Mononuclear cell (primary cell): ENCODE measurements around the gene BEGAIN. TPM values are rescaled to one million over a fixed set of nuclear protein-coding genes. Genes with fewer than 3 reads are reported as not detected.
"Not testable (repeated sequence)": the region's sequence is repeated elsewhere in the genome, so short reads cannot be mapped to it uniquely, and the experiment has no call there.

Source experiments
- H3K27me3 ChIP-seq: 2 replicates; pipeline ENCODE4 v1.6.0; 2011; ENCODE audit warnings: low read length, control low read depth; ENCODE audit not compliant: insufficient read depth
- H3K4me1 ChIP-seq: 2 replicates; pipeline ENCODE4 v1.5.1; 2011; ENCODE audit warnings: mild to moderate bottlenecking, low read length, control low read depth; ENCODE audit not compliant: insufficient read depth
- H3K4me3 ChIP-seq: 2 replicates; pipeline ENCODE4 v1.5.1; 2011; ENCODE audit warnings: mild to moderate bottlenecking, low read length, moderate library complexity
- H3K9me3 ChIP-seq: 2 replicates; pipeline ENCODE4 v1.5.1; 2011; ENCODE audit warnings: low read depth, mild to moderate bottlenecking, control low read depth, low read length
- total RNA-seq: library from RNA; depleted of rRNA; stranded (reverse); fragments of >200 nt; gene quantifications from one replicate; pipeline ENCODE4 v1.2.3, GENCODE V29; 2012

The BEGAIN gene
- total RNA-seq, 1 donor: 0.73 TPM

GRCh38 chr14:100506053-100506452 lies 81.2 kb downstream of the BEGAIN start:
- H3K9me3 ChIP-seq, H3K4me3 ChIP-seq, H3K27me3 ChIP-seq, H3K4me1 ChIP-seq: not testable (repeated sequence)

DNA sequence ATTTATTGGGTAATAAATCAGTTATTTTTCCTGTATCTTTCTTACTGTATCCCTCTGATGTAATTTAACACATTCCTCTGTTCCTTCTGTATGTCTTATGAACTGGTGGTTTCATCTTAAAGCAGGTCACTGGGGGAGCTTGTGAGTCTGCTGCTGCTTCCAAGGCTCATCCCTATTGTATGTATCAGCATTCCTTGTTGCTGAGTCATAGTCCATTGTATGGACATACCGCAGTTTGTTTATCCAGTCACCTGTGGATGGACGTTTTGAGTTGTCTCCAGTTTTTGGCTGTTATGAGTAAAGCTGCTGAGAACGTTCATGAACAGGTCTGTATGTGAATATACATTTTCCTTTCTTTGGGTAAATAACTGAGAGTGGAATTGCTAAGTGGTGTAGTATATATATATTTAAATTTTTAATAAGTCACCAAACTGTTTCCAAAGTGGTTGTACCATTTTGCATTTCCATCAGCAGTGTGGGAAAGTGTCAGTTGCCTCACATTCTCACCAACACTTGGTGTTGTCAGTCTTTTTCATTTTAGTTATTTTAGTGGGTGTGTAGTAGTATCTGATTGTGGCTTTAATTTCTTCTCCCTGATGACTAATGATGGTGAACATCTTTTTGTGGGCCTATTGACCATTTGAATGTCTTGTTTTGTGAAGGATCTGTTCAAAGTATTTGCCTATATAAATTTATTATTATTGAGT lies 82.7 kb downstream of the BEGAIN start:
- H3K4me1 ChIP-seq: no peaks in the 10 kb centered on the region
- H3K9me3 ChIP-seq: peaks cover 6% of the 10 kb centered on the region
- no peaks in the 10 kb centered on the region for H3K27me3 ChIP-seq
- no peak overlapping the region for H3K4me3 ChIP-seq

- H3K4me3 ChIP-seq: no peak overlapping the region
- no peaks in the 10 kb centered on the region for H3K4me1 ChIP-seq
- H3K27me3 ChIP-seq: no peaks in the 10 kb centered on the region
- peaks cover 6% of the 10 kb centered on the region for H3K9me3 ChIP-seq
Observed at GRCh38 chr14:100503251-100503650, 84.0 kb downstream of the BEGAIN start.

DNA sequence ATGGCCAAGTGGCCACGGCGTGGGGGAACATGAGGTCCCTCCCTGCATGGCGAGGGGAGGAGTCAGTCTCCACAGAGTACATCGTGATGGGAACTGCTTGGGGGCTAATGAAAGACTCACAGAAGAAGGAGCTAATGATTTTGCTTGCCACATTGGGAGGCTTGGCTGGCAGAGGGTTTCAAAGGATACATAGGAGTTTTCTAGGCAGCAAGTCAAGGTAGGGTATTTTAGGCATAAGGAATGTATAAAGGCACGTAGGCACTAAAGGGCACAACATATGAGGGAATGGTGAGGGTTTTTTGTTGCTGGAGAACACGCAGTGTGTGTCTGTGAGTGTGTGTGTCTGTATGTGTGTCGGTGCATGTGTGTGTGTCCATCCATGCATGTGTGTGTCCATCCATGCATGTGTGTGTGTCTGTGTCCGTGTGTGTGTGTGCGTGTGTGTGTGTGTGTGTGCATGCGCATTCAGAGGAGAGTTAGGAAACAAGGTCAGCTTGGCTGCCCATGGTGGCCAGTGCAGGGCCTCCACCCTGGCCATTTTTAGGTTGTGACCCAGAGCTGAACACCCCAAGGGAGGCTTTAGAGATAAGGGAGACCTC lies 84.5 kb downstream of the BEGAIN start:
- peaks cover 6% of the 10 kb centered on the region for H3K9me3 ChIP-seq
- H3K4me3 ChIP-seq: no peak overlapping the region
- no peaks in the 10 kb centered on the region for H3K27me3 ChIP-seq
- no peaks in the 10 kb centered on the region for H3K4me1 ChIP-seq

GRCh38 chr14:100500128-100500527 lies 87.1 kb downstream of the BEGAIN start:
- no peaks in the 10 kb centered on the region for H3K9me3 ChIP-seq
- no peak overlapping the region for H3K4me3 ChIP-seq
- H3K4me1 ChIP-seq: no peaks in the 10 kb centered on the region

DNA sequence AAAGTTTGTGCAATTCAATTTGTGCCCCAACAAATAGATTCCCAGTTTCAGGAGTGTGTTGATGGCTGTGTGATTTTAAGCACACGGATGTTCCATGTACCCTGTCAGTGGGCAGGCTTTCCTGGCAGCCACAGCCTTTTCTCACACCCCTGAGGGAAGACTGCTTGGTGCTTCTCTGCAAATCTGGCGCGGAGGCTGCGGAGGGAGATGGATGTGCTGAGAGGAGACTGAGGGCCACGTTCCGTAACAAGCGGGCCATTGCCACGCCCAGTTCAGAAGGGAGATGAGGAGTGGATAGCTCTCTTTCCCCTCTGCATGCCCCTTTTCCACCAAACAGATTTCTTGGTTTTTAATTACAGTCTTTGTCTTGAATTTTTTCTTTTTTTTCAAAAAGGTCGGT lies 89.1 kb downstream of the BEGAIN start:
- no peaks in the 10 kb centered on the region for H3K27me3 ChIP-seq

More at GRCh38 chr14:100500128-100500527, 87.1 kb downstream of the BEGAIN start:
- H3K27me3 ChIP-seq: no peaks in the 10 kb centered on the region

GRCh38 chr14:100495917-100496316 lies 91.3 kb downstream of the BEGAIN start:
- Histone ChIP-seq H3K4me1 (no peaks in the 10 kb centered on the region), H3K4me3 (no peak overlapping the region), H3K27me3 (no peaks in the 10 kb centered on the region), H3K9me3 (no peaks in the 10 kb centered on the region)

More for the DNA sequence above, 89.1 kb downstream of the BEGAIN start:
- Histone ChIP-seq H3K4me3 (no peak overlapping the region), H3K4me1 (no peaks in the 10 kb centered on the region), H3K9me3 (no peaks in the 10 kb centered on the region)

- H3K27me3 ChIP-seq: no peaks in the 10 kb centered on the region
- H3K4me1 ChIP-seq: no peaks in the 10 kb centered on the region
- no peak overlapping the region for H3K4me3 ChIP-seq
- no peaks in the 10 kb centered on the region for H3K9me3 ChIP-seq
Observed at GRCh38 chr14:100494645-100495044, 92.6 kb downstream of the BEGAIN start.

DNA sequence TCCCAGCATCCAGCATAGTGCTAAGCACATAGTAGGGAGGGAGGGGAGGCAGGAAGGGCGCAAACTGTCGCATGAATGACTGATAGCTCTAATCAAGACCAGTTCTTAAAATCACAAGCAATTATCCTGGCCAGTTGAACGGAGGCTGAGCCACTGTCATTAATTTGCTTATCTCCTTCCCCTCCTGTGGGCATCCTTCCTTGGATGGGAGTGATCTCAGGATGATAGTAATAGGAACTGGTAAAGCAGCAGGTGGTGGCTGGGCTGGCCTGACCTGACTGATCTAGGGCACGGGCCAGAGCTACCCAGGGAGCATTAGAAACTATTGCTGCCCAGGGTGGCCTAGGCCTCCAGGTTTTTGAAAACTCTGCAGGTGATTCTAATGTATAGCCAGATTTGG lies 97.0 kb downstream of the BEGAIN start:
- no peaks in the 10 kb centered on the region for H3K9me3 ChIP-seq
- H3K4me3 ChIP-seq: no peak overlapping the region
- peaks cover 4% of the 10 kb centered on the region for H3K4me1 ChIP-seq
- no peaks in the 10 kb centered on the region for H3K27me3 ChIP-seq

GRCh38 chr14:100488057-100488456 lies 99.2 kb downstream of the BEGAIN start:
- Histone ChIP-seq H3K4me1 (peaks cover 4% of the 10 kb centered on the region), H3K9me3 (no peaks in the 10 kb centered on the region), H3K27me3 (no peaks in the 10 kb centered on the region), H3K4me3 (no peak overlapping the region)

GRCh38 chr14:100487304-100487703 lies 99.9 kb downstream of the BEGAIN start:
- Histone ChIP-seq H3K4me1 (peaks cover 4% of the 10 kb centered on the region), H3K27me3 (no peaks in the 10 kb centered on the region), H3K4me3 (no peak overlapping the region), H3K9me3 (no peaks in the 10 kb centered on the region)

Other genes with a start within 250 kb of the BEGAIN start
- gene WDR25, start 210.9 kb downstream of the BEGAIN start, total RNA-seq: 3.0 TPM
- gene DLK1, start 139.5 kb upstream of the BEGAIN start, total RNA-seq: not detected
- gene MEG3, start 238.7 kb upstream of the BEGAIN start, total RNA-seq: 1.7 TPM